A549 (cell line): ENCODE results near the gene GPR176.

Experiments used
- HDAC2 ChIP-seq: fragments of 200-600 bp; sonication (generic); IDR thresholded peaks from 2 replicates; pipeline ENCODE4 v1.6.1; 2016
- RARB ChIP-seq: fragments of 250-450 bp; sonication (Bioruptor Pico); IDR thresholded peaks from 2 replicates; pipeline ENCODE4 v1.8.0; 2021; ENCODE audit warnings: mild to moderate bottlenecking, moderate library complexity
- RCOR1 ChIP-seq: fragments of 150-350 bp; IDR thresholded peaks from 2 replicates; pipeline ENCODE4 v1.6.1; 2014; ENCODE audit warnings: antibody characterized with exemption, low read length, low read depth
- TF ChIP-seq, protein P1 (sequence below): fragments of >200 bp; sonication (Bioruptor Twin); formaldehyde crosslinking; IDR thresholded peaks from 3 replicates; pipeline ENCODE4 v1.5.1; 2016
- TF ChIP-seq, protein P2 (sequence below): fragments of 200-600 bp; sonication (generic); IDR thresholded peaks from 2 replicates; pipeline ENCODE4 v1.6.1; 2016; ENCODE audit warnings: antibody characterized with exemption, mild to moderate bottlenecking, moderate library complexity

DNA sequence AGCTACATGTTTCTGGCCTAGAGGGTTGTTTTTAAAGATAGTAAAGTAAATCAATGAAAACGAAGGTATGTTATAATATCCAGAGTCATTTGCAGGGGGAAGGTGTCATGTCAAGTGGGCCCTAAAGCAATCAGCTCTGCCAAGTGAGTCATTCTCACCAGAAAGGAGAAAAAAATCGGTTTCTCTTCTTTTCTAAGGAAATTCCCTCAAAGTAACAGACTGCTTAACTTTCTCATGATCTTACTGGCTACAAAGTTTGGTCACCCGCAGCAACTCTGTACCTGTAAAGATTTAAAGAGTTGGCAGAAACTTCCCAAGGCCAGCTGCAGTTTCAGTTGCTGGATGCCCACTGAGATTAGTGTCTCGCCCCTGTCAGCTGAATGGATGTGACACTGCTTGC, 132.0 kb downstream of the GPR176 start:
- no peak for TF ChIP-seq RARB (CRISPR knock-in tag)
- TF ChIP-seq, protein P1, sequence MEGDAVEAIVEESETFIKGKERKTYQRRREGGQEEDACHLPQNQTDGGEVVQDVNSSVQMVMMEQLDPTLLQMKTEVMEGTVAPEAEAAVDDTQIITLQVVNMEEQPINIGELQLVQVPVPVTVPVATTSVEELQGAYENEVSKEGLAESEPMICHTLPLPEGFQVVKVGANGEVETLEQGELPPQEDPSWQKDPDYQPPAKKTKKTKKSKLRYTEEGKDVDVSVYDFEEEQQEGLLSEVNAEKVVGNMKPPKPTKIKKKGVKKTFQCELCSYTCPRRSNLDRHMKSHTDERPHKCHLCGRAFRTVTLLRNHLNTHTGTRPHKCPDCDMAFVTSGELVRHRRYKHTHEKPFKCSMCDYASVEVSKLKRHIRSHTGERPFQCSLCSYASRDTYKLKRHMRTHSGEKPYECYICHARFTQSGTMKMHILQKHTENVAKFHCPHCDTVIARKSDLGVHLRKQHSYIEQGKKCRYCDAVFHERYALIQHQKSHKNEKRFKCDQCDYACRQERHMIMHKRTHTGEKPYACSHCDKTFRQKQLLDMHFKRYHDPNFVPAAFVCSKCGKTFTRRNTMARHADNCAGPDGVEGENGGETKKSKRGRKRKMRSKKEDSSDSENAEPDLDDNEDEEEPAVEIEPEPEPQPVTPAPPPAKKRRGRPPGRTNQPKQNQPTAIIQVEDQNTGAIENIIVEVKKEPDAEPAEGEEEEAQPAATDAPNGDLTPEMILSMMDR, result no peak
- TF ChIP-seq RCOR1, result no peak
- TF ChIP-seq, protein P2, sequence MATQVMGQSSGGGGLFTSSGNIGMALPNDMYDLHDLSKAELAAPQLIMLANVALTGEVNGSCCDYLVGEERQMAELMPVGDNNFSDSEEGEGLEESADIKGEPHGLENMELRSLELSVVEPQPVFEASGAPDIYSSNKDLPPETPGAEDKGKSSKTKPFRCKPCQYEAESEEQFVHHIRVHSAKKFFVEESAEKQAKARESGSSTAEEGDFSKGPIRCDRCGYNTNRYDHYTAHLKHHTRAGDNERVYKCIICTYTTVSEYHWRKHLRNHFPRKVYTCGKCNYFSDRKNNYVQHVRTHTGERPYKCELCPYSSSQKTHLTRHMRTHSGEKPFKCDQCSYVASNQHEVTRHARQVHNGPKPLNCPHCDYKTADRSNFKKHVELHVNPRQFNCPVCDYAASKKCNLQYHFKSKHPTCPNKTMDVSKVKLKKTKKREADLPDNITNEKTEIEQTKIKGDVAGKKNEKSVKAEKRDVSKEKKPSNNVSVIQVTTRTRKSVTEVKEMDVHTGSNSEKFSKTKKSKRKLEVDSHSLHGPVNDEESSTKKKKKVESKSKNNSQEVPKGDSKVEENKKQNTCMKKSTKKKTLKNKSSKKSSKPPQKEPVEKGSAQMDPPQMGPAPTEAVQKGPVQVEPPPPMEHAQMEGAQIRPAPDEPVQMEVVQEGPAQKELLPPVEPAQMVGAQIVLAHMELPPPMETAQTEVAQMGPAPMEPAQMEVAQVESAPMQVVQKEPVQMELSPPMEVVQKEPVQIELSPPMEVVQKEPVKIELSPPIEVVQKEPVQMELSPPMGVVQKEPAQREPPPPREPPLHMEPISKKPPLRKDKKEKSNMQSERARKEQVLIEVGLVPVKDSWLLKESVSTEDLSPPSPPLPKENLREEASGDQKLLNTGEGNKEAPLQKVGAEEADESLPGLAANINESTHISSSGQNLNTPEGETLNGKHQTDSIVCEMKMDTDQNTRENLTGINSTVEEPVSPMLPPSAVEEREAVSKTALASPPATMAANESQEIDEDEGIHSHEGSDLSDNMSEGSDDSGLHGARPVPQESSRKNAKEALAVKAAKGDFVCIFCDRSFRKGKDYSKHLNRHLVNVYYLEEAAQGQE, result no peak
- no peak for TF ChIP-seq HDAC2
